Gastrocnemius medialis (tissue), 4 donors: ENCODE data around the gene DIP2B.

Experiments used
- POLR2A ChIP-seq, 2 donors: fragments of 450-650 bp; IDR thresholded peaks; one replicate each; pipeline ENCODE4 v1.6.1; 2017; ENCODE audit warnings: antibody characterized with exemption in 2 of 2, mild to moderate bottlenecking in 2 of 2, moderate library complexity in 2 of 2
- TF ChIP-seq, protein P1 (sequence below), 5 experiments: fragments of 450-650 bp in 3 of 5; fragments of 200-600 bp in 2 of 5; sonication (generic) in 2 of 5; IDR thresholded peaks in 4 of 5; conservative IDR thresholded peaks in 1 of 5; 1 replicate in 4 of 5; 2 replicates in 1 of 5; pipeline ENCODE4 v1.5.1; 2016 to 2019; ENCODE audit warnings: antibody characterized with exemption in 5 of 5, mild to moderate bottlenecking in 3 of 5, moderate library complexity in 3 of 5

DNA sequence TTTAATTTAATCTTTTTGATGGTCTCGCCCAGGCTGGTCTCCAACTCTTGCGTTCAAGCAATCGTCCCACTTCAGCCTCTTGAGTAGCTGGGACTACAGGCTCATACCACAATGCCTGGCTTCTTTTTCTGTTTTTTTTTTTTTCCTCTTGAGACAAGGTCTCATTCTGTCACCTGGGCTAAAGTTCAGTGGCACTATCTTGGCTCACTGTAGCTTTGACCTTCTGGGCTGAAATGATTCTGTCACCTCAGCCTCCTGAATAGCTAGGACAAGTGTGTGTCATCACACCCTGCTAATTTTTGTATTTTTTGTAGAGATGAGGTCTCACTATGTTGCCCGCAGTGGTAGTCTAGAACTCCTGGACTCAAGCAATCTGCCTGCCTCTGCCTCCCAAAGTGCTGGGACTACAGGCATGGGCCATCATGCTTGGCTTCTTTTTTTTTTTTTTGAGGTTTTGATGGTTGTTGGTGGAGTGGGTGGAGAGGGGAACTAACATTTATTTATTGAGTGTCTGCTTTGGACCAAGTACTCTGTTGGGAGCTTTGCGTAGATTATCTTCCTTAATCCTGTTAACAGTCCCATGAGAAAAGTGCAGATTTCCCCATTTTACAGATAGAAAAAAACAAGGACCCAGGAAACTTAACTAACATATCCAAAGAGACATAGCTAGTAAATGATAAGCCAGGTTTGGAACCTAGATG lies 102.0 kb downstream of the DIP2B start:
- TF ChIP-seq, protein P1, sequence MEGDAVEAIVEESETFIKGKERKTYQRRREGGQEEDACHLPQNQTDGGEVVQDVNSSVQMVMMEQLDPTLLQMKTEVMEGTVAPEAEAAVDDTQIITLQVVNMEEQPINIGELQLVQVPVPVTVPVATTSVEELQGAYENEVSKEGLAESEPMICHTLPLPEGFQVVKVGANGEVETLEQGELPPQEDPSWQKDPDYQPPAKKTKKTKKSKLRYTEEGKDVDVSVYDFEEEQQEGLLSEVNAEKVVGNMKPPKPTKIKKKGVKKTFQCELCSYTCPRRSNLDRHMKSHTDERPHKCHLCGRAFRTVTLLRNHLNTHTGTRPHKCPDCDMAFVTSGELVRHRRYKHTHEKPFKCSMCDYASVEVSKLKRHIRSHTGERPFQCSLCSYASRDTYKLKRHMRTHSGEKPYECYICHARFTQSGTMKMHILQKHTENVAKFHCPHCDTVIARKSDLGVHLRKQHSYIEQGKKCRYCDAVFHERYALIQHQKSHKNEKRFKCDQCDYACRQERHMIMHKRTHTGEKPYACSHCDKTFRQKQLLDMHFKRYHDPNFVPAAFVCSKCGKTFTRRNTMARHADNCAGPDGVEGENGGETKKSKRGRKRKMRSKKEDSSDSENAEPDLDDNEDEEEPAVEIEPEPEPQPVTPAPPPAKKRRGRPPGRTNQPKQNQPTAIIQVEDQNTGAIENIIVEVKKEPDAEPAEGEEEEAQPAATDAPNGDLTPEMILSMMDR (IDR thresholded peaks at IDR 0.05 in 4 of 5, conservative IDR thresholded peaks at IDR 0.05 in 1 of 5) = no peak
- no peak for TF ChIP-seq POLR2A (IDR thresholded peaks at IDR 0.05)
